CD4-positive, alpha-beta T cell treated with Interferon alpha-2 for 1 hour (primary cell): Measurements from ENCODE around the gene GUCY2D.
A peak's percentile ranks its signal among the peaks of the same experiment; 100 is the strongest.
"Not testable (repeated sequence)": the region's sequence is repeated elsewhere in the genome, so short reads cannot be mapped to it uniquely, and the experiment has no call there.

ENCODE experiments used
- DNase-seq, 2 donors: peaks; one replicate each; pipeline ENCODE4 v3.0.0-alpha.2; 2020 to 2022

Gene GUCY2D

GRCh38 chr17:8046929-8047768 is 44.7 kb downstream of the GUCY2D start:
- no peak for DNase-seq

- no peak for DNase-seq
These were observed 45.3 kb downstream of the GUCY2D start for GRCh38 chr17:8047769-8048110.

- no peak for DNase-seq
These were observed 45.8 kb downstream of the GUCY2D start for GRCh38 chr17:8048236-8048635.

- DNase-seq, result no peak
These were observed 46.3 kb downstream of the GUCY2D start for GRCh38 chr17:8048736-8049135.

- DNase-seq, result no peak
These were observed 49.4 kb downstream of the GUCY2D start for GRCh38 chr17:8051831-8052230.

- DNase-seq, result no peak
These were observed 50.1 kb downstream of the GUCY2D start for GRCh38 chr17:8052256-8053252.

GRCh38 chr17:8053600-8053999 is 51.2 kb downstream of the GUCY2D start:
- no peak for DNase-seq

- no peak for DNase-seq
These were observed 53.4 kb downstream of the GUCY2D start for GRCh38 chr17:8055851-8056231.

- DNase-seq, result peak; percentile 37 to 50
These were observed 54.0 kb downstream of the GUCY2D start for GRCh38 chr17:8056232-8056975.

- DNase-seq, result no peak
These were observed 54.7 kb downstream of the GUCY2D start for GRCh38 chr17:8056976-8057625.

GRCh38 chr17:8057691-8058114 is 55.3 kb downstream of the GUCY2D start:
- peak; percentile 69 to 84 for DNase-seq

GRCh38 chr17:8059131-8059530 is 56.7 kb downstream of the GUCY2D start:
- no peak for DNase-seq

- peak; percentile 68 to 86 for DNase-seq
These were observed 57.9 kb downstream of the GUCY2D start for GRCh38 chr17:8060274-8060673.

- DNase-seq, result not testable (repeated sequence)
These were observed 59.4 kb downstream of the GUCY2D start for GRCh38 chr17:8061851-8062250.

- DNase-seq, result no peak
These were observed 60.0 kb downstream of the GUCY2D start for GRCh38 chr17:8062435-8062806.

- no peak for DNase-seq
These were observed 60.5 kb downstream of the GUCY2D start for GRCh38 chr17:8062807-8063483.

GRCh38 chr17:8063761-8064534 is 61.5 kb downstream of the GUCY2D start:
- DNase-seq, result no peak

- DNase-seq, result no peak
These were observed 62.2 kb downstream of the GUCY2D start for GRCh38 chr17:8064561-8065019.

- DNase-seq, result no peak
These were observed 64.7 kb downstream of the GUCY2D start for GRCh38 chr17:8066841-8067775.

- DNase-seq, result no peak
These were observed 65.4 kb downstream of the GUCY2D start for GRCh38 chr17:8067806-8068205.
